ENCODE data around the gene HOXC12. TPM values are rescaled to one million over a fixed set of nuclear protein-coding genes. Genes with fewer than 3 reads are reported as not detected.
A peak's percentile ranks its signal among the peaks of the same experiment; 100 is the strongest.

The HOXC12 gene
- total and polyA plus RNA-seq, 7 experiments from 2014 or later: not detected

GRCh38 chr12:53951577-53952334, 2.9 kb upstream of the HOXC12 start:
- Histone ChIP-seq H3K27ac (ENCODE audit: low read depth, low read length) (no peak overlapping the region), H3K4me3 (ENCODE audit: low read length) (no peak overlapping the region), H3K4me1 (ENCODE audit: control insufficient read depth in 2 of 2, insufficient read depth in 2 of 2, low read length in 2 of 2) (peaks cover 4 to 15% of the 10 kb centered on the region in 2 donors), H3K9me3 (ENCODE audit: control insufficient read depth in 2 of 3, low read length in 3 of 3) (no peaks in the 10 kb centered on the region), H3K27me3 (ENCODE audit: control insufficient read depth in 2 of 2, insufficient read depth in 2 of 2, low read length in 2 of 2) (peaks cover 34 to 70% of the 10 kb centered on the region in 2 donors), H3K36me3 (ENCODE audit: control insufficient read depth in 2 of 3, insufficient read depth in 3 of 3, low read length in 3 of 3) (no peaks in the 10 kb centered on the region)
- DNase-seq: no peak
- H3K4me1 Mint-ChIP-seq: peaks cover 9 to 55% (median 25%) of the 10 kb centered on the region in 7 donors
- peak overlapping the region in 6 of 10 donors; percentile 12 to 61 (median 44) for H3K4me3 Mint-ChIP-seq
- intact Hi-C loops (cut with micrococcal nuclease): loop anchor here in 1 of 2 donors (5.0 kb wide), 1 partner anchor 36 kb away; the partner anchor contains the start of gene HOXC10
- no peak for ATAC-seq
- H3K27me3 Mint-ChIP-seq: peaks cover 79 to 95% (median 89%) of the 10 kb centered on the region in 5 donors
- H3K27ac Mint-ChIP-seq: peak overlapping the region in 6 of 9 donors; percentile 8 to 88 (median 74)
- POLR2A ChIA-PET: no interaction called here
- CTCF ChIA-PET: interaction anchor here (0.8 to 1.6 kb wide), 2 partner anchors 9 to 15 kb away, joined by 3 to 4 read pairs; no protein-coding TSS in a partner anchor
- peaks cover 0 to 4% (median 0%) of the 10 kb centered on the region in 5 donors for H3K36me3 Mint-ChIP-seq
- H3K9me3 Mint-ChIP-seq: peaks cover 0 to 22% (median 4%) of the 10 kb centered on the region in 11 donors

- intact Hi-C loops (cut with micrococcal nuclease): loop anchor here in 1 of 2 donors (5.0 kb wide), 1 partner anchor 35 kb away; the partner anchor contains the start of gene HOXC10
- Mint-ChIP-seq H3K9me3 (peaks cover 0 to 22% (median 4%) of the 10 kb centered on the region in 11 donors), H3K27ac (peak overlapping the region in 6 of 9 donors; percentile 8 to 88 (median 74)), H3K4me3 (peak overlapping the region in 4 of 10 donors; percentile 16 to 59 (median 41)), H3K36me3 (peaks cover 0 to 4% (median 0%) of the 10 kb centered on the region in 5 donors), H3K27me3 (peaks cover 79 to 96% (median 89%) of the 10 kb centered on the region in 5 donors), H3K4me1 (peaks cover 9 to 57% (median 26%) of the 10 kb centered on the region in 7 donors)
- Histone ChIP-seq H3K27me3 (ENCODE audit: control insufficient read depth in 2 of 2, insufficient read depth in 2 of 2, low read length in 2 of 2) (peaks cover 34 to 66% of the 10 kb centered on the region in 2 donors), H3K4me3 (ENCODE audit: low read length) (no peak overlapping the region), H3K36me3 (ENCODE audit: control insufficient read depth in 2 of 3, insufficient read depth in 3 of 3, low read length in 3 of 3) (no peaks in the 10 kb centered on the region), H3K27ac (ENCODE audit: low read depth, low read length) (no peak overlapping the region), H3K4me1 (ENCODE audit: control insufficient read depth in 2 of 2, insufficient read depth in 2 of 2, low read length in 2 of 2) (peaks cover 4 to 15% of the 10 kb centered on the region in 2 donors), H3K9me3 (ENCODE audit: control insufficient read depth in 2 of 3, low read length in 3 of 3) (no peaks in the 10 kb centered on the region)
- ChIA-PET POLR2A (no interaction called here), CTCF (interaction anchor here (0.8 to 1.6 kb wide), 2 partner anchors 10 to 14 kb away, joined by 3 to 4 read pairs; no protein-coding TSS in a partner anchor)
- no peak for ATAC-seq
- no peak for DNase-seq
Measured at GRCh38 chr12:53952335-53952694, 2.4 kb upstream of the HOXC12 start.

- no peak overlapping the region for H3K4me3 ChIP-seq (ENCODE audit: low read length)
- Mint-ChIP-seq H3K9me3 (peaks cover 0 to 22% (median 4%) of the 10 kb centered on the region in 11 donors), H3K36me3 (peaks cover 0 to 4% (median 0%) of the 10 kb centered on the region in 5 donors), H3K27ac (peak overlapping the region in 7 of 9 donors; percentile 23 to 88 (median 75)), H3K4me1 (peaks cover 9 to 57% (median 26%) of the 10 kb centered on the region in 7 donors), H3K27me3 (peaks cover 76 to 96% (median 90%) of the 10 kb centered on the region in 5 donors), H3K4me3 (peak overlapping the region in 7 of 10 donors; percentile 3 to 59 (median 38))
- peaks cover 34 to 69% of the 10 kb centered on the region in 2 donors for H3K27me3 ChIP-seq (ENCODE audit: control insufficient read depth in 2 of 2, insufficient read depth in 2 of 2, low read length in 2 of 2)
- no peaks in the 10 kb centered on the region for H3K9me3 ChIP-seq (ENCODE audit: control insufficient read depth in 2 of 3, low read length in 3 of 3)
- ChIA-PET POLR2A (interaction anchor here (0.8 kb wide), 1 partner anchor 12 kb away, joined by 3 read pairs; no protein-coding TSS in a partner anchor), CTCF (interaction anchor here (1.5 to 1.6 kb wide), 2 partner anchors 10 to 13 kb away, joined by 4 read pairs; no protein-coding TSS in a partner anchor)
- DNase-seq (no peak), ATAC-seq (no peak)
- no peaks in the 10 kb centered on the region for H3K36me3 ChIP-seq (ENCODE audit: control insufficient read depth in 2 of 3, insufficient read depth in 3 of 3, low read length in 3 of 3)
- H3K4me1 ChIP-seq (ENCODE audit: control insufficient read depth in 2 of 2, insufficient read depth in 2 of 2, low read length in 2 of 2): peaks cover 4 to 15% of the 10 kb centered on the region in 2 donors
- intact Hi-C loops (cut with micrococcal nuclease): loop anchor here in 1 of 2 donors (5.0 kb wide), 1 partner anchor 34 kb away; the partner anchor contains the start of gene HOXC10
- H3K27ac ChIP-seq (ENCODE audit: low read depth, low read length): no peak overlapping the region
Measured at GRCh38 chr12:53952871-53953734, 1.6 kb upstream of the HOXC12 start.

- intact Hi-C loops (cut with micrococcal nuclease): loop anchor here in 1 of 2 donors (5.0 kb wide), 1 partner anchor 33 kb away; the partner anchor contains the start of gene HOXC10
- Mint-ChIP-seq H3K4me1 (peaks cover 9 to 57% (median 26%) of the 10 kb centered on the region in 7 donors), H3K4me3 (peak overlapping the region in 9 of 10 donors; percentile 14 to 57 (median 38)), H3K27me3 (peaks cover 76 to 94% (median 90%) of the 10 kb centered on the region in 5 donors), H3K27ac (peak overlapping the region in 4 of 9 donors; percentile 32 to 77 (median 69)), H3K9me3 (peaks cover 0 to 25% (median 5%) of the 10 kb centered on the region in 11 donors), H3K36me3 (peaks cover 0 to 4% (median 0%) of the 10 kb centered on the region in 5 donors)
- ChIA-PET POLR2A (interaction anchor here (0.6 to 0.8 kb wide), 2 partner anchors 11 kb away, joined by 3 to 4 read pairs; no protein-coding TSS in a partner anchor), CTCF (interaction anchor here (1.5 kb wide), 1 partner anchor 11 kb away, joined by 4 read pairs; no protein-coding TSS in a partner anchor)
- Histone ChIP-seq H3K27me3 (ENCODE audit: control insufficient read depth in 2 of 2, insufficient read depth in 2 of 2, low read length in 2 of 2) (peaks cover 34 to 72% of the 10 kb centered on the region in 2 donors), H3K27ac (ENCODE audit: low read depth, low read length) (no peak overlapping the region), H3K4me3 (ENCODE audit: low read length) (no peak overlapping the region), H3K4me1 (ENCODE audit: control insufficient read depth in 2 of 2, insufficient read depth in 2 of 2, low read length in 2 of 2) (peaks cover 4 to 15% of the 10 kb centered on the region in 2 donors), H3K9me3 (ENCODE audit: control insufficient read depth in 2 of 3, low read length in 3 of 3) (no peaks in the 10 kb centered on the region), H3K36me3 (ENCODE audit: control insufficient read depth in 2 of 3, insufficient read depth in 3 of 3, low read length in 3 of 3) (no peaks in the 10 kb centered on the region)
- ATAC-seq (no peak), DNase-seq (no peak)
Measured at GRCh38 chr12:53953831-53954693, 641 bp upstream of the HOXC12 start.

GRCh38 chr12:53955036-53955775, 503 bp downstream of the HOXC12 start:
- POLR2A ChIA-PET: no interaction called here
- Mint-ChIP-seq H3K36me3 (peaks cover 0 to 4% (median 0%) of the 10 kb centered on the region in 5 donors), H3K9me3 (peaks cover 0 to 31% (median 5%) of the 10 kb centered on the region in 11 donors), H3K4me1 (peaks cover 9 to 60% (median 27%) of the 10 kb centered on the region in 7 donors), H3K27me3 (peaks cover 81 to 94% (median 90%) of the 10 kb centered on the region in 5 donors), H3K27ac (peak overlapping the region in 2 of 9 donors; percentile 44 to 74), H3K4me3 (peak overlapping the region in 3 of 10 donors; percentile 24 to 55 (median 29))
- H3K36me3 ChIP-seq (ENCODE audit: control insufficient read depth in 2 of 3, insufficient read depth in 3 of 3, low read length in 3 of 3): no peaks in the 10 kb centered on the region
- intact Hi-C loops (cut with micrococcal nuclease): loop anchor here in 1 of 2 donors (5.0 kb wide), 1 partner anchor 97 kb away; the partner anchor contains the start of gene HOXC4
- H3K4me3 ChIP-seq (ENCODE audit: low read length): no peak overlapping the region
- CTCF ChIA-PET: no interaction called here
- ATAC-seq: no peak
- H3K4me1 ChIP-seq (ENCODE audit: control insufficient read depth in 2 of 2, insufficient read depth in 2 of 2, low read length in 2 of 2): peaks cover 4 to 15% of the 10 kb centered on the region in 2 donors
- H3K9me3 ChIP-seq (ENCODE audit: control insufficient read depth in 2 of 3, low read length in 3 of 3): no peaks in the 10 kb centered on the region
- peaks cover 45 to 78% of the 10 kb centered on the region in 2 donors for H3K27me3 ChIP-seq (ENCODE audit: control insufficient read depth in 2 of 2, insufficient read depth in 2 of 2, low read length in 2 of 2)
- no peak overlapping the region for H3K27ac ChIP-seq (ENCODE audit: low read depth, low read length)
- no peak for DNase-seq

All from naive thymus-derived CD4-positive, alpha-beta T cell (primary cell).